OCI-LY3 (cell line): ENCODE data around the gene NRG3.

Source experiments
- H2AFZ ChIP-seq: fragments of 200-600, 300-600 bp; shearing (Covaris generic); 2 replicates; pipeline ENCODE4 v1.6.0; 2014; ENCODE audit warnings: antibody characterized with exemption, low read depth, low read length
- H3K27ac ChIP-seq: fragments of 200-600, 300-600 bp; sonication (generic); 2 replicates; pipeline ENCODE4 v1.5.1; 2014; ENCODE audit warnings: mild to moderate bottlenecking, low read length, moderate library complexity, mixed read lengths
- H3K27me3 ChIP-seq: fragments of 200-600, 300-600 bp; sonication (generic); 2 replicates; pipeline ENCODE4 v1.6.1; 2014; ENCODE audit warnings: low read depth, low read length, mixed read lengths
- H3K36me3 ChIP-seq: fragments of 200-600, 300-600 bp; sonication (generic); replicated peaks from 2 replicates; pipeline ENCODE3; 2014; ENCODE audit warnings: low read depth, low read length, mixed read lengths
- H3K4me1 ChIP-seq: fragments of 300-600, 200-600 bp; sonication (generic); 2 replicates; pipeline ENCODE4 v1.6.1; 2014; ENCODE audit warnings: low read length, mixed read lengths
- H3K4me2 ChIP-seq: fragments of 200-600, 300-600 bp; sonication (generic); 2 replicates; pipeline ENCODE4 v1.6.1; 2014; ENCODE audit warnings: low read length, mixed read lengths
- H3K4me3 ChIP-seq: fragments of 300-600, 200-600 bp; sonication (generic); 2 replicates; pipeline ENCODE4 v1.5.1; 2014; ENCODE audit warnings: antibody characterized with exemption, mild to moderate bottlenecking, low read length, moderate library complexity
- H3K79me2 ChIP-seq: fragments of 300-600, 200-600 bp; shearing (Covaris generic); 2 replicates; pipeline ENCODE4 v1.6.1; 2014; ENCODE audit warnings: mild to moderate bottlenecking, low read length, mixed read lengths
- H3K9ac ChIP-seq: fragments of 300-600, 200-600 bp; shearing (Covaris generic); 2 replicates; pipeline ENCODE4 v1.6.0; 2014; ENCODE audit warnings: mild to moderate bottlenecking, low read length, moderate library complexity
- H3K9me3 ChIP-seq: fragments of 200-600, 300-600 bp; shearing (Covaris generic); 2 replicates; pipeline ENCODE4 v1.6.1; 2014; ENCODE audit warnings: low read length, mixed read lengths; ENCODE audit not compliant: insufficient read depth
- H4K20me1 ChIP-seq: fragments of 200-600, 300-600 bp; sonication (generic); 2 replicates; pipeline ENCODE4 v1.6.1; 2016; ENCODE audit warnings: low read length, mixed read lengths; ENCODE audit not compliant: insufficient read depth
- EZH2phosphoT487 ChIP-seq: fragments of 200-600 bp; shearing (Covaris generic); IDR thresholded peaks from 2 replicates; pipeline ENCODE4 v1.6.1; 2018; ENCODE audit warnings: antibody characterized with exemption, mixed run types, low read depth
- TF ChIP-seq, protein P1 (sequence below): fragments of 200-600, 300-600 bp; sonication (generic); IDR thresholded peaks from 2 replicates; pipeline ENCODE4 v1.5.1; 2014; ENCODE audit warnings: antibody characterized with exemption, low read length, low read depth

NRG3 gene

DNA sequence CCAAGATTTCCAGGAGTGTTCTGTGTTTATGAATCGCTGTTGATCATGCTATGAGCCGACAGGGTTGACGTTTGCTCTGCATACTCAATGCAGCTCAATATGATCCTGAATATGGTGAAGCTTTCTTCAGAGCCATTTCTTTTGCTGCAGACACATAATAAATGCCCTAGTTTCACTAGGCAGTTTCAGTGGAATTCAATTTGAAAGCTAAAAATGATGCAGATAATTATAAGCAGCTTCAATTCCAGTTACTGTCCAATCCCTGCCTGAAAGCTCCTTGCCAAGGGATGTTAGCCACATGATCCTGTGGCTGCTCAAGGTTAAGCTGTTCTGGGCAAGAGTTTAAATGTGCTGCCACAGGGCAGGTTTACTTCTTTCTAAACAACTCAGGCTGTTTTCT, 805.6 kb downstream of the NRG3 start:
- H3K4me2 ChIP-seq, result no peak overlapping the region
- H3K27ac ChIP-seq, result no peak overlapping the region
- H3K4me3 ChIP-seq, result no peak overlapping the region
- H3K79me2 ChIP-seq, result no peaks in the 10 kb centered on the region
- H3K36me3 ChIP-seq, result no peaks in the 10 kb centered on the region
- no peaks in the 10 kb centered on the region for H4K20me1 ChIP-seq
- H3K27me3 ChIP-seq, result no peaks in the 10 kb centered on the region
- no peaks in the 10 kb centered on the region for H3K9me3 ChIP-seq
- H3K9ac ChIP-seq, result no peak overlapping the region
- TF ChIP-seq EZH2phosphoT487, result no peak
- TF ChIP-seq, protein P1, sequence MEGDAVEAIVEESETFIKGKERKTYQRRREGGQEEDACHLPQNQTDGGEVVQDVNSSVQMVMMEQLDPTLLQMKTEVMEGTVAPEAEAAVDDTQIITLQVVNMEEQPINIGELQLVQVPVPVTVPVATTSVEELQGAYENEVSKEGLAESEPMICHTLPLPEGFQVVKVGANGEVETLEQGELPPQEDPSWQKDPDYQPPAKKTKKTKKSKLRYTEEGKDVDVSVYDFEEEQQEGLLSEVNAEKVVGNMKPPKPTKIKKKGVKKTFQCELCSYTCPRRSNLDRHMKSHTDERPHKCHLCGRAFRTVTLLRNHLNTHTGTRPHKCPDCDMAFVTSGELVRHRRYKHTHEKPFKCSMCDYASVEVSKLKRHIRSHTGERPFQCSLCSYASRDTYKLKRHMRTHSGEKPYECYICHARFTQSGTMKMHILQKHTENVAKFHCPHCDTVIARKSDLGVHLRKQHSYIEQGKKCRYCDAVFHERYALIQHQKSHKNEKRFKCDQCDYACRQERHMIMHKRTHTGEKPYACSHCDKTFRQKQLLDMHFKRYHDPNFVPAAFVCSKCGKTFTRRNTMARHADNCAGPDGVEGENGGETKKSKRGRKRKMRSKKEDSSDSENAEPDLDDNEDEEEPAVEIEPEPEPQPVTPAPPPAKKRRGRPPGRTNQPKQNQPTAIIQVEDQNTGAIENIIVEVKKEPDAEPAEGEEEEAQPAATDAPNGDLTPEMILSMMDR, result no peak
- no peak overlapping the region for H2AFZ ChIP-seq
- no peaks in the 10 kb centered on the region for H3K4me1 ChIP-seq

DNA sequence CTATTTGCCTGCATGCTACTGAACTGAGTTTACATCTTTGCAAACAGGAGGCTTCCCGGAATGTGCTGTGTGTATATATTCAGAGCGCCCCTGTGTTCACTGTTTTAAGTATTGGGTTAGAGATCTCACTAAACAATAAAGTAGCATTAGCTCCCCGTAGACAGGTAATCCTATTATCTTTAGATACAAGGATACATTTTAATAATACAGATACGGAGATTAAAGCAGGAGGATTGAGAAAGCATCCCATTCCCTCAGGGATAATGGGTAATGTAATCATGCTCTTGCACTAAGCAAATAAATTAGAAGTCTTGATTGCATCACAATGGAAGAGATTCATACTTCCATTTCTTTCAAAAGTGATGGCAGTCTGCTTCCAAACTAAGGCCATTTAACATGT, 809.0 kb downstream of the NRG3 start:
- Histone ChIP-seq H3K36me3 (no peaks in the 10 kb centered on the region), H3K9ac (no peak overlapping the region)

DNA sequence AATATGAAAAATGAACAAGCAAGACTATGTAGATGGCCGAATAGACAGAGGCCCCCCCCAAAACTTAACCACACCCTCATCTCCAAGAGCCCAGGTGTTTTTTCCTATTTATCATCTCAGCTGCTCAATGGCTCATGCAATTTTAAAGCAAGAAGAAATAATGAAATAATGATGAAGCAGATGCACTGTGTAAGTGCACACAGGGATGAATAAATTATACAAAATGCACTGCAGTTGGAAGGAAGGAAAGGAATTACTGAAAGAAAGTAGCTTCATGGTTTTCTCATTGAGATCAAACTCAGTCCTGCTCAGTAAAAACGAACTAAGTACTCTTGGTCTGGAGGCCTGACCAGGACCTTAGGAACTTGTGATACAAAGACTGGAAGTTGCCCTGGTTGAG, 810.1 kb downstream of the NRG3 start:
- no peaks in the 10 kb centered on the region for H3K79me2 ChIP-seq
- no peak overlapping the region for H3K4me2 ChIP-seq
- no peak overlapping the region for H3K27ac ChIP-seq
- TF ChIP-seq, protein P1, result no peak
- no peak for TF ChIP-seq EZH2phosphoT487
- H3K9ac ChIP-seq, result no peak overlapping the region
- no peaks in the 10 kb centered on the region for H3K9me3 ChIP-seq
- H3K4me3 ChIP-seq, result no peak overlapping the region
- H4K20me1 ChIP-seq, result no peaks in the 10 kb centered on the region
- no peaks in the 10 kb centered on the region for H3K27me3 ChIP-seq
- no peaks in the 10 kb centered on the region for H3K4me1 ChIP-seq
- no peaks in the 10 kb centered on the region for H3K36me3 ChIP-seq
- no peak overlapping the region for H2AFZ ChIP-seq

More for the DNA sequence above, 809.0 kb downstream of the NRG3 start:
- H3K9me3 ChIP-seq, result no peaks in the 10 kb centered on the region
- no peaks in the 10 kb centered on the region for H3K27me3 ChIP-seq
- no peaks in the 10 kb centered on the region for H3K79me2 ChIP-seq
- no peaks in the 10 kb centered on the region for H3K4me1 ChIP-seq
- no peak overlapping the region for H3K4me3 ChIP-seq
- H4K20me1 ChIP-seq, result no peaks in the 10 kb centered on the region
- no peak overlapping the region for H3K27ac ChIP-seq
- TF ChIP-seq, protein P1, result no peak
- TF ChIP-seq EZH2phosphoT487, result no peak
- no peak overlapping the region for H2AFZ ChIP-seq
- no peak overlapping the region for H3K4me2 ChIP-seq

DNA sequence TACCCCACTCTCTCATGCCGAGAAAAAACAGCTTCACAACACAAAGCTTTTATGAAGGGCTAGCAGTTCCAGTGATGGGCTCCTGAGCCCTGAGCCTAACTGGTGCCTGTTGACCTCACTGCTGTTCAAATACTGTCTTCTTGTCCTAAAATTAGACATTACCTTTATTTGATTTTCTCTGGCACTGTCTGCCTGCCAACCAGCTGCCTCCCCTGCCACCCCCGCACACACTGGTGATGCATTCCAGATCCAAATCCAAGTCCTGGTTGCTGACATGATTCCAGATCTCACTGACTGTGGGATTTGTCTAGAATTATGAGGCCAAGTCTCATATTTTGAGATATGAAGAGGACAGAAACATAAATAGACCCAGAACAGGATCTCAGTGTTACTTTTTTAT, 816.2 kb downstream of the NRG3 start:
- no peaks in the 10 kb centered on the region for H3K36me3 ChIP-seq
- H3K4me2 ChIP-seq, result no peak overlapping the region
- H3K79me2 ChIP-seq, result no peaks in the 10 kb centered on the region
- no peaks in the 10 kb centered on the region for H3K4me1 ChIP-seq
- H2AFZ ChIP-seq, result no peak overlapping the region
- no peak overlapping the region for H3K9ac ChIP-seq
- no peak overlapping the region for H3K27ac ChIP-seq
- no peaks in the 10 kb centered on the region for H4K20me1 ChIP-seq
- no peak for TF ChIP-seq EZH2phosphoT487
- TF ChIP-seq, protein P1, result no peak
- H3K4me3 ChIP-seq, result no peak overlapping the region
- no peaks in the 10 kb centered on the region for H3K27me3 ChIP-seq
- no peaks in the 10 kb centered on the region for H3K9me3 ChIP-seq
